Measurements from ENCODE around the gene FLOT1. TPM values are rescaled to one million over a fixed set of nuclear protein-coding genes. Genes with fewer than 3 reads are reported as not detected.

The FLOT1 gene
- total and polyA plus RNA-seq, 9 of the 15 experiments (the other 6 are each of a cell fraction or from before 2014, with no cell fraction given), result 11.7 to 149 (median 118) TPM

DNA sequence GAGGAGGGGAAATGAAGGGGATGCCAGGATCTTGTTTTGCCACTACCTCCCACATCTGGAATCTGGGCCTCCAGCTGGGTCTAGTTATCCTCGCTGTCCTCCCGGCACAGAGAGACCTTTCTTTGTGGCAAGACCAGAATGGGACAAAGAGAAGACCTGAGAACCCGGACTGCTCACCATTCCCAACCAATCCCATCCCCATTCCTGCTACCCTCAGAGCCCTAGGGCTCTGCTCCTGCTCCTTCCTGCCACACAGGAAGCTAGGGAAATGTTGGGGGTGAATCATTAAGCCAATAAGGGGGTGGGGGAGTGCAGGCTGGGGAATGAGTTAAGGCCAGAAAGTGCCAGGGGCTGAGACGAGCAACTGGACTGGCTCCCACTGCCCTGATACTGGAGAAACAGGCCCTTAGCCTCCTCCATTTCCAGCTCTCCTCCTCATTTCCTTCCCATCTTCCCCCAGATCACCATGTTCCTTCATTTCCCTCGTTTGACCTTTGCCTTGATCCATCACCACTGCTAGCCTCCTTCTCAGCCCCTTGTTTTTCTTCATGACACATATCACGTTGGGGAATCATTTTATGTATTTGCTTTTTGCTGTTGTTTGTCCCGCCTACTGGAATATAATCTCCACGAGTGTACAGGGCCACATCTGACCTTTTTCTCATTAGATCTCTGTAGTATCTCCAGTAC, 6.5 kb upstream of the FLOT1 start (continued):
- TF ChIP-seq, protein P1, sequence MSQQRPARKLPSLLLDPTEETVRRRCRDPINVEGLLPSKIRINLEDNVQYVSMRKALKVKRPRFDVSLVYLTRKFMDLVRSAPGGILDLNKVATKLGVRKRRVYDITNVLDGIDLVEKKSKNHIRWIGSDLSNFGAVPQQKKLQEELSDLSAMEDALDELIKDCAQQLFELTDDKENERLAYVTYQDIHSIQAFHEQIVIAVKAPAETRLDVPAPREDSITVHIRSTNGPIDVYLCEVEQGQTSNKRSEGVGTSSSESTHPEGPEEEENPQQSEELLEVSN (IDR thresholded peaks at IDR 0.05; ENCODE audit: borderline replicate concordance in 1 of 2, extremely low read depth in 1 of 2, insufficient read depth in 1 of 2, insufficient read length in 1 of 2, low read depth in 1 of 2, low read length in 1 of 2, poor library complexity in 1 of 2, severe bottlenecking in 1 of 2), result no peak
- no peak for TF ChIP-seq JUN (IDR thresholded peaks at IDR 0.05; ENCODE audit: borderline replicate concordance, low read depth, low read length)
- TF ChIP-seq JUN (CRISPR knock-in tag; IDR thresholded peaks at IDR 0.05; ENCODE audit: borderline replicate concordance), result no peak
- TF ChIP-seq FOXA1 (IDR thresholded peaks at IDR 0.05; ENCODE audit: borderline replicate concordance), result no peak
- TF ChIP-seq ZNF507 (tag; conservative IDR thresholded peaks at IDR 0.05), result no peak
- TF ChIP-seq, protein P2, sequence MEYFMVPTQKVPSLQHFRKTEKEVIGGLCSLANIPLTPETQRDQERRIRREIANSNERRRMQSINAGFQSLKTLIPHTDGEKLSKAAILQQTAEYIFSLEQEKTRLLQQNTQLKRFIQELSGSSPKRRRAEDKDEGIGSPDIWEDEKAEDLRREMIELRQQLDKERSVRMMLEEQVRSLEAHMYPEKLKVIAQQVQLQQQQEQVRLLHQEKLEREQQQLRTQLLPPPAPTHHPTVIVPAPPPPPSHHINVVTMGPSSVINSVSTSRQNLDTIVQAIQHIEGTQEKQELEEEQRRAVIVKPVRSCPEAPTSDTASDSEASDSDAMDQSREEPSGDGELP (CRISPR knock-in tag; IDR thresholded peaks at IDR 0.05; ENCODE audit: borderline replicate concordance), result no peak
- TF ChIP-seq PML (IDR thresholded peaks at IDR 0.05; ENCODE audit: low read length), result no peak
- TF ChIP-seq, protein P3, sequence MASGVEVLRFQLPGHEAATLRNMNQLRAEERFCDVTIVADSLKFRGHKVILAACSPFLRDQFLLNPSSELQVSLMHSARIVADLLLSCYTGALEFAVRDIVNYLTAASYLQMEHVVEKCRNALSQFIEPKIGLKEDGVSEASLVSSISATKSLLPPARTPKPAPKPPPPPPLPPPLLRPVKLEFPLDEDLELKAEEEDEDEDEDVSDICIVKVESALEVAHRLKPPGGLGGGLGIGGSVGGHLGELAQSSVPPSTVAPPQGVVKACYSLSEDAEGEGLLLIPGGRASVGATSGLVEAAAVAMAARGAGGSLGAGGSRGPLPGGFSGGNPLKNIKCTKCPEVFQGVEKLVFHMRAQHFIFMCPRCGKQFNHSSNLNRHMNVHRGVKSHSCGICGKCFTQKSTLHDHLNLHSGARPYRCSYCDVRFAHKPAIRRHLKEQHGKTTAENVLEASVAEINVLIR (CRISPR knock-in tag; IDR thresholded peaks at IDR 0.05), result no peak
- TF ChIP-seq TRIM28 (IDR thresholded peaks at IDR 0.05), result no peak
- TF ChIP-seq, protein P4, sequence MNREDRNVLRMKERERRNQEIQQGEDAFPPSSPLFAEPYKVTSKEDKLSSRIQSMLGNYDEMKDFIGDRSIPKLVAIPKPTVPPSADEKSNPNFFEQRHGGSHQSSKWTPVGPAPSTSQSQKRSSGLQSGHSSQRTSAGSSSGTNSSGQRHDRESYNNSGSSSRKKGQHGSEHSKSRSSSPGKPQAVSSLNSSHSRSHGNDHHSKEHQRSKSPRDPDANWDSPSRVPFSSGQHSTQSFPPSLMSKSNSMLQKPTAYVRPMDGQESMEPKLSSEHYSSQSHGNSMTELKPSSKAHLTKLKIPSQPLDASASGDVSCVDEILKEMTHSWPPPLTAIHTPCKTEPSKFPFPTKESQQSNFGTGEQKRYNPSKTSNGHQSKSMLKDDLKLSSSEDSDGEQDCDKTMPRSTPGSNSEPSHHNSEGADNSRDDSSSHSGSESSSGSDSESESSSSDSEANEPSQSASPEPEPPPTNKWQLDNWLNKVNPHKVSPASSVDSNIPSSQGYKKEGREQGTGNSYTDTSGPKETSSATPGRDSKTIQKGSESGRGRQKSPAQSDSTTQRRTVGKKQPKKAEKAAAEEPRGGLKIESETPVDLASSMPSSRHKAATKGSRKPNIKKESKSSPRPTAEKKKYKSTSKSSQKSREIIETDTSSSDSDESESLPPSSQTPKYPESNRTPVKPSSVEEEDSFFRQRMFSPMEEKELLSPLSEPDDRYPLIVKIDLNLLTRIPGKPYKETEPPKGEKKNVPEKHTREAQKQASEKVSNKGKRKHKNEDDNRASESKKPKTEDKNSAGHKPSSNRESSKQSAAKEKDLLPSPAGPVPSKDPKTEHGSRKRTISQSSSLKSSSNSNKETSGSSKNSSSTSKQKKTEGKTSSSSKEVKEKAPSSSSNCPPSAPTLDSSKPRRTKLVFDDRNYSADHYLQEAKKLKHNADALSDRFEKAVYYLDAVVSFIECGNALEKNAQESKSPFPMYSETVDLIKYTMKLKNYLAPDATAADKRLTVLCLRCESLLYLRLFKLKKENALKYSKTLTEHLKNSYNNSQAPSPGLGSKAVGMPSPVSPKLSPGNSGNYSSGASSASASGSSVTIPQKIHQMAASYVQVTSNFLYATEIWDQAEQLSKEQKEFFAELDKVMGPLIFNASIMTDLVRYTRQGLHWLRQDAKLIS (CRISPR knock-in tag; IDR thresholded peaks at IDR 0.05), result no peak
- TF ChIP-seq TOE1 (IDR thresholded peaks at IDR 0.05; ENCODE audit: borderline replicate concordance), result no peak
- no peak for TF ChIP-seq TOE1 (CRISPR knock-in tag; IDR thresholded peaks at IDR 0.05; ENCODE audit: borderline replicate concordance, low read depth)
